NAMALWA (cell line): ENCODE data around the gene CYP2F1.
A peak's percentile ranks its signal among the peaks of the same experiment; 100 is the strongest.
"Not testable (repeated sequence)": the region's sequence is repeated elsewhere in the genome, so short reads cannot be mapped to it uniquely, and the experiment has no call there.

ENCODE experiments used
- DNase-seq: peaks from one replicate; pipeline ENCODE4 v3.0.0-alpha.2; 2015; ENCODE audit warnings: low spot score

The CYP2F1 gene

GRCh38 chr19:41127362-41127761, 13.1 kb downstream of the CYP2F1 start:
- DNase-seq, result not testable (repeated sequence)

- DNase-seq, result not testable (repeated sequence)
Observed at GRCh38 chr19:41127801-41128300, 13.6 kb downstream of the CYP2F1 start.

GRCh38 chr19:41128692-41129091, 14.5 kb downstream of the CYP2F1 start:
- DNase-seq, result no peak

GRCh38 chr19:41131186-41131585, 17.0 kb downstream of the CYP2F1 start:
- DNase-seq, result no peak

GRCh38 chr19:41133260-41133659, 19.0 kb downstream of the CYP2F1 start:
- DNase-seq, result no peak

- no peak for DNase-seq
Observed at GRCh38 chr19:41134616-41135015, 20.4 kb downstream of the CYP2F1 start.

- not testable (repeated sequence) for DNase-seq
Observed at GRCh38 chr19:41135390-41136384, 21.5 kb downstream of the CYP2F1 start.

- DNase-seq, result no peak
Observed at GRCh38 chr19:41136636-41137455, 22.6 kb downstream of the CYP2F1 start.

GRCh38 chr19:41144403-41144802, 30.2 kb downstream of the CYP2F1 start:
- DNase-seq, result peak; percentile 83

GRCh38 chr19:41149831-41150230, 35.6 kb downstream of the CYP2F1 start:
- DNase-seq, result no peak

GRCh38 chr19:41150986-41151385, 36.8 kb downstream of the CYP2F1 start:
- not testable (repeated sequence) for DNase-seq

- DNase-seq, result no peak
Observed at GRCh38 chr19:41154060-41154459, 39.8 kb downstream of the CYP2F1 start.

GRCh38 chr19:41156207-41156606, 42.0 kb downstream of the CYP2F1 start:
- no peak for DNase-seq

GRCh38 chr19:41159881-41160280, 45.6 kb downstream of the CYP2F1 start:
- DNase-seq, result no peak

GRCh38 chr19:41161903-41162302, 47.7 kb downstream of the CYP2F1 start:
- no peak for DNase-seq

GRCh38 chr19:41166944-41167804, 52.9 kb downstream of the CYP2F1 start:
- no peak for DNase-seq

- no peak for DNase-seq
Observed at GRCh38 chr19:41172297-41173164, 58.3 kb downstream of the CYP2F1 start.

GRCh38 chr19:41174297-41174928, 60.2 kb downstream of the CYP2F1 start:
- no peak for DNase-seq

GRCh38 chr19:41175801-41176777, 61.9 kb downstream of the CYP2F1 start:
- peak; percentile 27 for DNase-seq
